ENCODE measurements around the gene CDH11. TPM values are rescaled to one million over a fixed set of nuclear protein-coding genes. Genes with fewer than 3 reads are reported as not detected.

The CDH11 gene
- total RNA-seq, 1 donor from 2014 or later: 45.2 TPM

DNA sequence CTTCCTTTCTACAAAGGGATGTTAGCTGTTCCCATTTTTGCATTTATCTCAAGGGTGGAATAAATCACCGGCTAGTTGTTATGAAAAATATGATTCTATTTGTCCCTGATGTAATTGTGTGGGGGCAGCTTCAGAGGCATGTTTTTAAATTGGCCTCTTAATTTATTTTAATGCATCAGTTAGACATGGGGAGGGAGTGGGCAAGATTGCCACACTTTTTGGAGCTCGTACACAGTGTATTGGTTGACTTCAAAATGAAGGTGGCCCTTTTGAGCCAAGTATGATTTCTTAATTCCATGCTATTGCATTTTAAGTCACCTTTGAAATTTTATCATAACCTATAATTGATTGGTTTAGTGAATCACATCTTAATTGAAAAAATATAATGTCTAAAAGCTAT, 223.7 kb downstream of the CDH11 start:
- Histone ChIP-seq H3K36me3 (no peaks in the 10 kb centered on the region), H3K4me1 (peaks cover 6% of the 10 kb centered on the region), H3K9me3 (no peaks in the 10 kb centered on the region), H3K27ac (no peak overlapping the region), H3K27me3 (no peaks in the 10 kb centered on the region), H3K4me3 (no peak overlapping the region)
- intact Hi-C loops (cut with DNase I): no loop called here
- no peak for DNase-seq (ENCODE audit: extremely low spot score in 2 of 2)
- TF ChIP-seq, protein P1, sequence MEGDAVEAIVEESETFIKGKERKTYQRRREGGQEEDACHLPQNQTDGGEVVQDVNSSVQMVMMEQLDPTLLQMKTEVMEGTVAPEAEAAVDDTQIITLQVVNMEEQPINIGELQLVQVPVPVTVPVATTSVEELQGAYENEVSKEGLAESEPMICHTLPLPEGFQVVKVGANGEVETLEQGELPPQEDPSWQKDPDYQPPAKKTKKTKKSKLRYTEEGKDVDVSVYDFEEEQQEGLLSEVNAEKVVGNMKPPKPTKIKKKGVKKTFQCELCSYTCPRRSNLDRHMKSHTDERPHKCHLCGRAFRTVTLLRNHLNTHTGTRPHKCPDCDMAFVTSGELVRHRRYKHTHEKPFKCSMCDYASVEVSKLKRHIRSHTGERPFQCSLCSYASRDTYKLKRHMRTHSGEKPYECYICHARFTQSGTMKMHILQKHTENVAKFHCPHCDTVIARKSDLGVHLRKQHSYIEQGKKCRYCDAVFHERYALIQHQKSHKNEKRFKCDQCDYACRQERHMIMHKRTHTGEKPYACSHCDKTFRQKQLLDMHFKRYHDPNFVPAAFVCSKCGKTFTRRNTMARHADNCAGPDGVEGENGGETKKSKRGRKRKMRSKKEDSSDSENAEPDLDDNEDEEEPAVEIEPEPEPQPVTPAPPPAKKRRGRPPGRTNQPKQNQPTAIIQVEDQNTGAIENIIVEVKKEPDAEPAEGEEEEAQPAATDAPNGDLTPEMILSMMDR (IDR thresholded peaks at IDR 0.05): no peak
- no peak for TF ChIP-seq POLR2A (IDR thresholded peaks at IDR 0.05)
- no peak for TF ChIP-seq POLR2AphosphoS5 (IDR thresholded peaks at IDR 0.05; ENCODE audit: insufficient read depth in 1 of 2, low read depth in 1 of 2)

Data from vagina (tissue), 2 donors.